ENCODE results near the gene RIMKLA.

The RIMKLA gene

GRCh38 chr1:42379794-42380585 lies 602 bp upstream of the RIMKLA start:
- no peak for FAIRE-seq

- no peak for FAIRE-seq
Observed at GRCh38 chr1:42381280-42381673, 685 bp downstream of the RIMKLA start.

GRCh38 chr1:42385283-42385682 lies 4.7 kb downstream of the RIMKLA start:
- FAIRE-seq: no peak

GRCh38 chr1:42386051-42386450 lies 5.5 kb downstream of the RIMKLA start:
- no peak for FAIRE-seq

GRCh38 chr1:42392255-42392654 lies 11.7 kb downstream of the RIMKLA start:
- FAIRE-seq: no peak

- no peak for FAIRE-seq
Observed at GRCh38 chr1:42392967-42393848, 12.6 kb downstream of the RIMKLA start.

- FAIRE-seq: no peak
Observed at GRCh38 chr1:42399315-42400100, 18.9 kb downstream of the RIMKLA start.

- FAIRE-seq: no peak
Observed at GRCh38 chr1:42403880-42404400, 23.3 kb downstream of the RIMKLA start.

- no peak for FAIRE-seq
Observed at GRCh38 chr1:42414551-42415496, 34.2 kb downstream of the RIMKLA start.

- no peak for FAIRE-seq
Observed at GRCh38 chr1:42417166-42417565, 36.6 kb downstream of the RIMKLA start.

GRCh38 chr1:42418516-42418915 lies 37.9 kb downstream of the RIMKLA start:
- FAIRE-seq: no peak

GRCh38 chr1:42419126-42419821 lies 38.7 kb downstream of the RIMKLA start:
- no peak for FAIRE-seq

GRCh38 chr1:42420121-42420520 lies 39.5 kb downstream of the RIMKLA start:
- no peak for FAIRE-seq

- no peak for FAIRE-seq
Observed at GRCh38 chr1:42420911-42421585, 40.5 kb downstream of the RIMKLA start.

- no peak for FAIRE-seq
Observed at GRCh38 chr1:42422737-42423136, 42.1 kb downstream of the RIMKLA start.

GRCh38 chr1:42423681-42424080 lies 43.1 kb downstream of the RIMKLA start:
- FAIRE-seq: no peak

- FAIRE-seq: no peak
Observed at GRCh38 chr1:42424201-42424600, 43.6 kb downstream of the RIMKLA start.

- no peak for FAIRE-seq
Observed at GRCh38 chr1:42427240-42427639, 46.6 kb downstream of the RIMKLA start.

GRCh38 chr1:42429603-42430002 lies 49.0 kb downstream of the RIMKLA start:
- FAIRE-seq: no peak
